GM19193 (cell line): ENCODE results near the gene NEAT1.

ENCODE experiments used
- POLR2A ChIP-seq: IDR thresholded peaks from 4 replicates; pipeline ENCODE4 v1.6.1; 2011; ENCODE audit not compliant: insufficient read depth, insufficient read length; ENCODE audit errors: extremely low read depth

NEAT1 gene

DNA sequence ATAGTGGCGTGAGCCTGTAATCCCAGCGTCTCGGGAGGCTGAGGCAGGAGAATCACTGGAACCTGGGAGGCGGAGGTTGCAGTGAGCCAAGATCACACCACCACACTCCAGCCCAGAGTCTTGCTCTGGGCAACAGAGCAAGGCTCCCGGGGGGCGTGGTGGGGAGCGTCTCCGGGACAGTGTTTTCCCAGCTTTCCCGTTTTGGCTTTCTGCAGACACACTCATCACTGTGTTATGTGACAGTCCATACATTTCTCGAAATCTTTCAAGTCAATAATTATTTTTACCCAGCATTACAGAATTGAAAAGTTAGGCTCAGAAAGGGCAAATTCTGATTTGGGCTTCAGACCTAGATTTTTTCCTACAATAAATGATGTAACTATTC lies 31.7 kb downstream of the NEAT1 start:
- no peak for TF ChIP-seq POLR2A

DNA sequence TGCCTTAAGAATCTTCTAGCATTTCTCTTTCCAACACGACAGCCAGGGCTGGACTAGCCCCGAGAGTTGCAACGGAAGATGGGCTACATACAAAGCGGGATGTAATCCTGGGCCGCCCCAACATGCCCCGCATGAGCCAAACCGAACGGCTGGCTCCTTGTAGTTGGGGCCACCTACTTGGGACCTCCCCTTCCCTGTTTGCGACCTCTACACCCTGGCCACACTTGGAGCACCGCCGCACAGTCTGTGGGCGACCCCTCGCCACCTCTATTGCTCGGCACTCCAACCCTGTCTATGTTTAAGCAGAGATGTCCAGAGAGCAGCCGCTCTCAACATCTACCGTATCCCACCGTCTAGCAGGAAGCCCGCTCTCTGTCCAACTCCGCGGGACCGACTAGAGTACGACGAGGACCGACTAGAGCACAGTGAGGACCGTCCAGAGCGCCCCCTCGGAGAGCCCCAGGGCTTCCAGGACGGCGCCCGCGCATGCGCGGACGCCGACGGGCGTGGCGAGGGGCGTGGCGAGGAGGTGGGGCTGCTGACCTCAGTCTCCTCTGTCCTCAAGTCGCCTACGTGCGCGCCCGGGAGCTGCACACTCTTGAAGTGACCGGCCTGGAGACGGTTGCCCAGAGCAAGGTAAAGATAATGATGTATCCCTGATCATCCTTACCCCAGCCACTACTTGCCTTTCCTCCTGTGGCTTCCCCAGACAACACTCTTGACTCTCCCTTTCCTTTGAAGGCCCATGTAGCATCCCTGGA lies 32.3 kb downstream of the NEAT1 start:
- TF ChIP-seq POLR2A = peak; percentile 85

DNA sequence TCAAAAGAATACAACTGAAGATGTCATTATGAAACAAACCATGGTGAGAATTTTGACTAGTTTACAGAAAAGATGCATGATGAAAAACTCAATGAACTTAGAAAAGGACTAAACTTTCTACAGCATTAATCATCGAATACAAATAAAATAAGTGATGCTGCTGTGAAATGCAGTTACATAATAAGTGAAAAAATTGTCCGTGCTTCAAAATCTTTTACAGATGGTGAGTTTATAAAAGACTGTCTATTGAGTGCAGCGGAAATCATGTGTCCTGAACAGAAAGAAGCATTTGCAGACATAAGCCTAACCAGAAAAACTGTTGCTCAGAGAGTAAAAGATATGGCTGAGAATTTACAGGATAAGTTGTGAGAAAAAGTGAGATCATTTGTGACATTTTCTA lies 33.8 kb downstream of the NEAT1 start:
- no peak for TF ChIP-seq POLR2A

DNA sequence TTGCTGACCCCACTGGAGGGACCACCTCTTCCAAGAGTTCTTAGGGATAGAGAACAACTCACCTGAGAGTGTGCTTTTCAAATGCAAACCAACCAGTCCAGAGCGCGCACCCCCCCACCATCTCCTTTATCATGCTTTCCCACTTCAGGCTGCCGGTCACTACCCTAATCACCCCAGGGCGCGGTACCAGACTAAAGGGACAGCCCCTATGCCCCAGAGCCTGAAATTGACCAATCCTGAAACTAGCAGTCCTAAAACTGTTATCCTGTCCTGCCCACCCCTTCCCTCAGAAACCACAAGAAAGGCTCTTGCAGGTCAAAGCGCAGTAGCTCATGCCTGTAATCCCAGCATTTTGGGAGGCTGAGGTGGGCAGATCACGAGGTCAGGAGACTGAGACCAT lies 37.0 kb downstream of the NEAT1 start:
- TF ChIP-seq POLR2A = no peak

DNA sequence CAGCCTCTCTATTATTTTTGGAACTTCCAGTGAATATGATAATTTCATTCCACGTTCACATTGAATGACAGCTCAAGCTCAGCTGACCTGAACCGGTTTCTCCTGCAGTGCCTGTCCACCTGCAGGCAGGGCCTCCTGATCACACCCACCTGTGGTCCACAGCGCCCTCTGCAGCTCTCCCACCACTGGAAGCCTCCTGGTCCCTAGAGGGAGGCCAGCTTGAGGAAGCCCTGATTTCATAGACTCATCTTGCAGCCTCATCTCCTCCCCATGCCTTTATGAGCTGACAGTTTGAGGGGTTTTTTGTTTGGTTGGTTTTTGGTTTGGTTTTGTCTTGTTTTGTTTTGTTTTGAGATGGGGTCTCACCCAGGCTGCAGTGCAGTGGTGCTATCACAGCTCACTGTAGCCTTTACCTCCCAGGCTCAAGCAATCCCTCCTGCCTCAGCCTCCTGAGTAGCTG lies 46.3 kb downstream of the NEAT1 start:
- no peak for TF ChIP-seq POLR2A

DNA sequence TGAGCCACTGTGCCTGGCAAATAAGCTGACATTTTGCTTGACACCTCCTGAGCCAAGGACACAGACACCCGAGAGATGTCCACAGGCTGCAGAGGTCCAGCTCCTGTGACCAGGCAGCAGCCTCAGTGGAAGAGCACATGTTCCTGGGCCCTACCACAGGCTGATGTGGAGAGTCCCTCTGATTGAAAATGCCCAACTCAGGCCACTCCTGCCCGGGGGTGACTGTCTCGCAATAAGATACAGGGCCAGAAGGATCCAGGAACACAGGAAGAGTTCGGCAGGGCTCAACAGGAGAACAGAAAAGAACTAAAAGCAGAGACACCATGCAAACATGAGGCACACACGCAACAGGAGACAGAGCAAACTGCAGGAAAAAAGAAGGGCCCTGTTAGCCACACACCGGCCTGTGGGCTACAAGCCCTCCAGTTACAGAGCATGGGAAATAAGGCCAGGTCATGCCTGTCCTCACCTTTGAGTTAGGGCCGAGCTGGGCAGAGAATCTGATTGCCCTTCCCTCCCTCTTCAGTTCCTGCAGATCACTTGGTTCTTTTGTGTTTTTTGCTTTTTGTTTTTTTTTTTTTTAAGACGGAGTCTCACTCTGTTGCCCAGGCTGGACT lies 47.9 kb downstream of the NEAT1 start:
- no peak for TF ChIP-seq POLR2A

DNA sequence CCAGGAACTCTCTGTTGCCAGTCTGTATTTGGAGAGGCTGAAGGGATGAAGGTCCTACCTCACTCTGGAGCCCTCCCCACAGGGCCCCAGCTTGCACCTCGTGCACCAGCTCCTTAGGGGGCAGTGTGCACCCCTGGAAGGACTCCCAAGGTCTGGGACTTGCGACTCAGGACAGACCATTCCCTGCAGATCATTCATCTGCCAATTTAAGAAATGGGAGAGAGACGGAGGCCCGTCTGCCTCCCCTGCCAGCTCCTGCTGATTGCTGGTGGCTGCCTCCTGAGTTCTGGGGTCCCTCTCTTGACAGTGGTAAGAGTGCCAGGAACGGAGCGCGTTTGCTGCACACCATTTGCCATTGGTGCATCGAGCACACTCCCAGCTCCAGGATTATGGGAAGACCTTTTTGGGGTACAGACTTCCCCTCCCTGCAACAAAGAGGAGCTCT lies 48.9 kb downstream of the NEAT1 start:
- TF ChIP-seq POLR2A = no peak

DNA sequence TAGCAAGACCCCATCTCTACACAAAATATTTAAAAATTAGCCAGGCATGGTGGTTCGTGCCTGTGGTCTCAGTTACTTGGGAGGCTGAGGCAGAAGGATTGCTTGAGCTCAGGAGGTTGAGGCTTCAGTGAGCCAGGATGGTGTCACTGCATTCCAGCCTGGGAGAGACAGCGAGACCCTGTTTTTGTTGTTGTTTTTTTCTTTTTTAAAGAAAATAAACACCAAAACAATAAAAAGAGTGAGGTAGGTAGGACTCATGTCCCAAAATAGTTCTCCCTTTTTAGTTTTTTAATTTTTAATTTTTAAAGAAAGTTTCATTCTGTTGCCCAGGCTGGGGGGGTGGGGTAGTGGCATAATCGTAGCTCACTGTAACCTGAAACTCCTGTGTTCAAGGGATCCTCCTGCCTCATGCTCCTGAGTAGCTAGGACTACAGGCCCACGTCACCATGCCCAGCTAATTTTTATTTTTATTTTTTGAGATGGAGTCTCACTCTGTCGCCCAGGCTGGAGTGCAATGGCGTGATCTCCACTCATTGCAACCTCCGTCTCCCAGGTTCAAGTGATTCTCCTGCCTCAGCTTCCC lies 50.8 kb downstream of the NEAT1 start:
- TF ChIP-seq POLR2A = no peak

DNA sequence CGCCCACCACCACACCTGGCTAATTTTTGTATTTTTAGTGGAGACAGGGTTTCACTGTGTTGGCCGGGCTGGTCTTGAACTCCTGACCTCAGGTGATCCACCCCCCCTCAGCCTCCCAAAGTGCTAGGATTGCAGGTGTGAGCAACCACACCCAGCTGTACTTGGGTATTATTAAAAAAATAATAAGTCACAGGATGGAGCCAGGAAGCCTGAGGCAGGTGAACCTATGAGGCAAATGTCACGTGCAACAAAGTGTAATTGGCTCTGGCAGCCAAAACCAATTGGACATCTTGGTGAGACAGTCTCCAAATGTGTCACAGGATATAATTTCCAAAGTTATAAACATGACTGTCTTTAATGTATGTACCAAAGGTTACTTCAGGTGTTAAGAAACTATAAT lies 52.3 kb downstream of the NEAT1 start:
- TF ChIP-seq POLR2A = no peak

DNA sequence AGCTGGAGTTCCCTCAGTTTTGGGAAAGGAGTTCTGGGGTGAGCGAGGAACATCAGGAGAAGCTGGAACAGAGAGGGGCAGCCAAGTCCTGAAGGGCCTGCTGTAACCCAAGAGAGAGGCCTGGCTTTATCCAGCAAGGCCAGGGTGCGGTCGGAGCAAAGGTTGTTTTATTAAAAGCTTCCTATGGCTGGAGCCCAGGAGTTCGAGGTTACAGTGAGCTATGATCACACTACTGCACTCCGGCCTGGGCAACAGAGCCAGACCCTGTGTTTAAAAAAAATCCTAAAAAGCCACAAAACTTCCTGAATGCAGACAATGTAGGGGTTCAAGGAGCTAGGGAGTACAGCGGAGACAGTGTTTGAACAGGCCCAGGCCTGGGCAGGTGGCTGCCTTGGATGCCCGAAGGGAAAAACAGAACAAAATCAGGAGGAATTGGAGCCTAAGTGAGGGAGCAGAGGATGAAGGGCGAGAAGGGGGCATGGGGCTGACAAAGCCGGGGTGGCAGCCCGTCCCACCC lies 54.1 kb downstream of the NEAT1 start:
- no peak for TF ChIP-seq POLR2A

DNA sequence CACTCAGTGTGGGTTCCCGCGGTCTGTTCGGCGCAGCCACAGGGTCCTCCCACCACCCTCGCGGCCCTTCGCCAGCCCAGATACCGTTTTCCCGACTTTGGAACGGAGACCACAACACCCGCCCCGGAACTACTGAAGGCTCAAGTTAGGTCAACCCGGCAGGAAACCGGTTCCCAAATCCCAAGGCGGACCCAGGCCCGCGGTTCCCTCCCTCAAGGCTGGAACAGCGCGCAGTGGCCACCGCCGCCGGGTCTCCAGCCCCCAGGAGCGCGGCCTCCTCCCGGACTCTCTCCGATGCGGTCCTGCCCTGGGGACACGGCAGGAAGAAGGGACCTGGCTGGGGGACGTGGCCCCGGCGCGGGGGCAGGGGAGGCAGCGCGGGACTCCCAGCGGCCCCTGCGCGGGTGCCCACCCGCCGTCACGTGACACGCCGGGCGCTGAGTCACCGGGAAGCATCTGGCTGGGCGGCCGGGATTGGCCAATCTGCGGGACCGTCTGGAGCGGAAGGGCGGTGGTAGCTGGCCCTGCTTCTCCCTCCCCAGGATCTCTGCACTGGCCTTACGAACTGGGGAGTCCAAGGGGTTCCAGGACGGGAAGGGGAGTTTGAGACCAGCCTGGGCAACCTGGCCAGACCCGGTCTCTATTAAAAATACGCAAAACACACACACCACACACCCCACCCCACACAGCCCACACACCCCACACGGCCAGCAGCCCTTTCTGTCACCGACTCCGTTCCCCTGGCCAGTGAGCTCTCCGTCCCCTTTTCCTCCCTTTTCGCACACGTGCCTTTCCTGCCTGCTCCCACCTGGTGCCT lies 54.8 kb downstream of the NEAT1 start:
- TF ChIP-seq POLR2A = peak; percentile 89

DNA sequence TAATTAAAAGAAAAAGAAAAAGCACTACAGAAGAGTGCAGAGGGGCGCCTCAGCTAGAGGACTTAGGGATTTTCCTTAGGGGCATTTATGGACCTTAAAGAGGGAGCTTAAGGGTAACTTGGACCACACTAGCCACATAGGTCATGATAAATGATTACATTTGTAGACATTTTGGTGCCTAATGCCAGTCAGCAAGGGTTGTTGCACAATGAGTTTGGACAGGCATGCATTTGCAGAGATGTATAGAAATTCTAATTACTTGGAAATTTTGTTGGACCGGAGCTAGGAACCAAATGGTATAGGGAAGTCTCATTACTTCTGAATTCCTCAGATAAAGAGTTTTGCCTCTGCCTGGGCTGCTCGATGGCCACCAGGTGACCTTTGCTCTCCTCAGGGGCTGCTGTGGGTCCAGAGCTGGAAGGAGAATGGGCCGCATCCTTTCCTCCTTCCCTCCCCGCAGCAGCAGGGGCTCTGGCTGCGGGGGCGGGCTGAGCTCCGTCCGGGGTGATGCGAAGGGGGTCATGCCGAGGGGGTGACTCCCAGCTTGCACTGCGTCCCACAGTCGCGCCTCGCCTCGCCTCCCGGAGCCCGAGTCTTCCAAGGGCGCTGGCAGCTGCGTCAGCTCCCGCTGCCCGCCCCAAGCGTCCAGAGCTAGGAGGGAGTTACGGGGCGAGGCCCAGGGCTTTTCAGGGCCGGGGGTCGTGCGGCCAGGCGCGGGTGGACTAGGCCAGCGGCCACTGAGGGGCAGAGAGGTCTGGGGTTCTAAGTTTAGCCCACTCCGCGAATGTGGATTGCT lies 56.0 kb downstream of the NEAT1 start:
- no peak for TF ChIP-seq POLR2A

DNA sequence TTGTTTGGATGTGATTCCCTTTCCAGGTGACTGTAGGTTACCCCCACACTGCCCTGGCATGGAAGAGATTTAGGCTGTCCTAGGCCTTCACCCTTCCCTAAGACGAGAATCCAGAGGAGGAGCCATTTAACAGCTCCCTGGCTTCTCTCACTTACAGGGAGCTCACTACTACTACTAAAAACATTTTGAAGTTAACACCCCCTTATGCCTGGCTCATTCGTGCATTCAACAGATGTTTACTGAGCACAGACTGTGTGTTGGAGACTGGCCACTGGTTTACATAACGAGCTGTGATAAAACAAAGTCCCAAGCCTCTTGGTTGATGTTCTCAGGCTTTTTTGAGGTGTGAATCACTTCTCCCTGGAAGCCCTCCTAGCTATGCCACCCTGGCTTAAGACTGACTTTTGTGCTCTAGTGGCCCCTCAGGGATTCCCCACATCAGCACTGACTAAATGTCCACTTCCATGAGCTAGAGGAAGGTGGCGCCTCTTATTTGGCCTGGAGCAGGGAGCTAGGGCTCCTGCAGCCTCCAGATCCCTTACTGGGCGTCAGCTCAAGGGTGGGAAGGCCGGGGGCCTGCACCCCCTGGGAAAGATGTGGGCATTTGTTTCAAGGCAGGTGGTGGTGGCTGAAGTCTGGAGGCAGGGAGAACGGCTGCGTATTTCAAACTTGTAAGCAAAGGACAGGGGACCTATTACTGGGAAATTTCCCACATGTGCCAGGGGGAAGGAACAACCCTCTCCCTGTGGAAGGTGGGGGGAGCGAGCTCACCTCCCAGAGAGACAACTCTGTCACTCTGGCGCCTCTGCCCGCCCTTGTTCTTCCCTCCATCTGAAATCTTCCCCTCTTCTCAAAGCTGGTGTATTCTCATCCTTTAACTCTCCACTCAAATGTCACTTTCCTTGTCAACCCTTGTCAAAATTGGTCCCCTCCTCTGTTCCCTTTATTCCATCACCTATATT lies 56.9 kb downstream of the NEAT1 start:
- no peak for TF ChIP-seq POLR2A
